ENCODE measurements around the gene CD86.

Gene CD86

GRCh38 chr3:122092460-122093165, 37.5 kb downstream of the CD86 start:
- no peaks in the 10 kb centered on the region for H3K36me3 ChIP-seq (ENCODE audit: control insufficient read depth in 2 of 2, insufficient read depth in 2 of 2, low read length in 2 of 2)
- H3K27ac ChIP-seq (ENCODE audit: low read length): no peak overlapping the region

DNA sequence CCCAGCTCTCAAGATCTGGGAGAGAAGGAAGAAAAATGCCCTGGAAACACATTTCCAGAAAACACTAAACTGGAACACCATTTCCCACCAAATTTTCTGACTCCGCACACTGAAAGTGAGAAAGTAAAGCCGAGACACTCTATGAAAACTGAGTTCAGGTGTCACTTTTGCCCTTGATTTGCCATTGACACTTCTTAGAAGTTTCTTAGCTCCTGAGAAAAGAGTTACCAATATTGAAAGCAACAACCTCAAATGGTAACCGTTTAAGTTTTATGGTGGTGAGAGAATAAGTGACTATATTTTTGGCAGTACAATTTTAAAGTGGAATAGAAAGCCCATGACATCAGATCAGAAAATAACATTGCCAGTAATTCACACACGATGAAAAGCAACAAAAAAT, 39.0 kb downstream of the CD86 start:
- no peaks in the 10 kb centered on the region for H3K4me1 ChIP-seq (ENCODE audit: control insufficient read depth, insufficient read depth, low read length)
- no peak overlapping the region for H3K9ac ChIP-seq (ENCODE audit: low read length in 2 of 2)
- no peaks in the 10 kb centered on the region for H3K9me3 ChIP-seq (ENCODE audit: control insufficient read depth in 2 of 2, low read length in 2 of 2)
- H3K27me3 ChIP-seq (ENCODE audit: control insufficient read depth in 1 of 2, insufficient read depth in 2 of 2, low read length in 2 of 2): peaks cover under 1 to 3% of the 10 kb centered on the region in 2 donors
- no peak overlapping the region for H3K4me3 ChIP-seq (ENCODE audit: low read length in 2 of 2)
- no peaks in the 10 kb centered on the region for H3K36me3 ChIP-seq (ENCODE audit: control insufficient read depth in 2 of 2, insufficient read depth in 2 of 2, low read length in 2 of 2)
- no peak overlapping the region for H3K27ac ChIP-seq (ENCODE audit: low read length)

More at GRCh38 chr3:122092460-122093165, 37.5 kb downstream of the CD86 start:
- Histone ChIP-seq H3K27me3 (ENCODE audit: control insufficient read depth in 1 of 2, insufficient read depth in 2 of 2, low read length in 2 of 2) (peaks cover 0 to under 1% of the 10 kb centered on the region in 2 donors), H3K9me3 (ENCODE audit: control insufficient read depth in 2 of 2, low read length in 2 of 2) (no peaks in the 10 kb centered on the region), H3K4me1 (ENCODE audit: control insufficient read depth, insufficient read depth, low read length) (no peaks in the 10 kb centered on the region), H3K4me3 (ENCODE audit: low read length in 2 of 2) (no peak overlapping the region), H3K9ac (ENCODE audit: low read length in 2 of 2) (no peak overlapping the region)

DNA sequence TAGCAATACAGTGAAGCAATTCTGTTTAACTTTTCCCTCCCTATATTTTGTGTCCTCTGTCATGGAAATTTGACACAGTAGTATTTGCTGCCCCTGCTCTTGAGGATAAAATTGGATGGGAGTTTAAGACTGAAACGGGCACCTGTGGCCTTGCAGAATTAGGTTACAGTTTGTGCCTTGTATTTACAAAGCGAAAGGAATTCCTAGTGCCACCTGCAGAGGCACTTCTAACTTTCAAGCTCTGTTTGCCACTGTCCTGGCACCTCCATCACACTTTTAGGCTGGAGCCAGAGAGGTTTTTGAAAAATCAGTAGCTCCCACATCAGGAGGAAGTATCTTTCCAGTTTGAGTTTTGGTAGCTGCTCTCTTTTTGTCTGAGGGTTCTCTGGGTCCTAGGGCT, 39.5 kb downstream of the CD86 start:
- H3K4me1 ChIP-seq (ENCODE audit: control insufficient read depth, insufficient read depth, low read length): no peaks in the 10 kb centered on the region
- no peaks in the 10 kb centered on the region for H3K36me3 ChIP-seq (ENCODE audit: control insufficient read depth in 2 of 2, insufficient read depth in 2 of 2, low read length in 2 of 2)
- H3K27ac ChIP-seq (ENCODE audit: low read length): no peak overlapping the region
- no peaks in the 10 kb centered on the region for H3K9me3 ChIP-seq (ENCODE audit: control insufficient read depth in 2 of 2, low read length in 2 of 2)
- peaks cover 2 to 3% of the 10 kb centered on the region in 2 donors for H3K27me3 ChIP-seq (ENCODE audit: control insufficient read depth in 1 of 2, insufficient read depth in 2 of 2, low read length in 2 of 2)
- H3K9ac ChIP-seq (ENCODE audit: low read length in 2 of 2): no peak overlapping the region
- H3K4me3 ChIP-seq (ENCODE audit: low read length in 2 of 2): no peak overlapping the region

DNA sequence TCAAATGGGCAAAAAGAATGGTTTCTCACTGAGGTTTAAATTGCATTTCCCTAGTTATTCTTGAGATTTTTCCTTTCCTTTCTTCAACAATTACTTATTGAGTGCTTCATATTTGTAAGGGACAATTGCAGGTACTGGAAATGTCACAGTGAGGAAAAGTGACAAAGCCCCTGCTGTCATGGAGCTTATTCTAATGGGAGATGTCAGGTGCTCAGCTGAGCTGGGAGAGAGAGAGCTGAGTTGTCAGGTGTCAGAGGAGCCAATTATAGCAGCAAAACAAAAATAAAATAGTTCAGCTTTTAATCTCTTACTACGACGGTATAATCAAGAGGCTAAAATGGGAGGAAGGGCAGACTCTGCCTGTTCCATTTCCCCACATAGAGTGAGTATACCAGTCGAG, 42.0 kb downstream of the CD86 start:
- Histone ChIP-seq H3K4me3 (ENCODE audit: low read length in 2 of 2) (no peak overlapping the region), H3K9me3 (ENCODE audit: control insufficient read depth in 2 of 2, low read length in 2 of 2) (no peaks in the 10 kb centered on the region), H3K9ac (ENCODE audit: low read length in 2 of 2) (no peak overlapping the region), H3K27me3 (ENCODE audit: control insufficient read depth in 1 of 2, insufficient read depth in 2 of 2, low read length in 2 of 2) (peaks cover 2 to 3% of the 10 kb centered on the region in 2 donors), H3K36me3 (ENCODE audit: control insufficient read depth in 2 of 2, insufficient read depth in 2 of 2, low read length in 2 of 2) (no peaks in the 10 kb centered on the region), H3K4me1 (ENCODE audit: control insufficient read depth, insufficient read depth, low read length) (no peaks in the 10 kb centered on the region), H3K27ac (ENCODE audit: low read length) (no peak overlapping the region)

- H3K9ac ChIP-seq (ENCODE audit: low read length in 2 of 2): no peak overlapping the region
- no peaks in the 10 kb centered on the region for H3K9me3 ChIP-seq (ENCODE audit: control insufficient read depth in 2 of 2, low read length in 2 of 2)
- H3K36me3 ChIP-seq (ENCODE audit: control insufficient read depth in 2 of 2, insufficient read depth in 2 of 2, low read length in 2 of 2): no peaks in the 10 kb centered on the region
- H3K27ac ChIP-seq (ENCODE audit: low read length): no peak overlapping the region
- H3K4me1 ChIP-seq (ENCODE audit: control insufficient read depth, insufficient read depth, low read length): no peaks in the 10 kb centered on the region
- no peak overlapping the region for H3K4me3 ChIP-seq (ENCODE audit: low read length in 2 of 2)
- peaks cover 2 to 3% of the 10 kb centered on the region in 2 donors for H3K27me3 ChIP-seq (ENCODE audit: control insufficient read depth in 1 of 2, insufficient read depth in 2 of 2, low read length in 2 of 2)
Observed at GRCh38 chr3:122098611-122099010, 43.4 kb downstream of the CD86 start.

GRCh38 chr3:122099255-122099654, 44.1 kb downstream of the CD86 start:
- H3K27ac ChIP-seq (ENCODE audit: low read length): no peak overlapping the region
- no peaks in the 10 kb centered on the region for H3K36me3 ChIP-seq (ENCODE audit: control insufficient read depth in 2 of 2, insufficient read depth in 2 of 2, low read length in 2 of 2)
- no peak overlapping the region for H3K9ac ChIP-seq (ENCODE audit: low read length in 2 of 2)
- H3K9me3 ChIP-seq (ENCODE audit: control insufficient read depth in 2 of 2, low read length in 2 of 2): no peaks in the 10 kb centered on the region
- peaks cover 2 to 3% of the 10 kb centered on the region in 2 donors for H3K27me3 ChIP-seq (ENCODE audit: control insufficient read depth in 1 of 2, insufficient read depth in 2 of 2, low read length in 2 of 2)
- H3K4me3 ChIP-seq (ENCODE audit: low read length in 2 of 2): no peak overlapping the region
- no peaks in the 10 kb centered on the region for H3K4me1 ChIP-seq (ENCODE audit: control insufficient read depth, insufficient read depth, low read length)

- no peaks in the 10 kb centered on the region for H3K9me3 ChIP-seq (ENCODE audit: control insufficient read depth in 2 of 2, low read length in 2 of 2)
- H3K27me3 ChIP-seq (ENCODE audit: control insufficient read depth in 1 of 2, insufficient read depth in 2 of 2, low read length in 2 of 2): peaks cover 2 to 3% of the 10 kb centered on the region in 2 donors
- H3K4me3 ChIP-seq (ENCODE audit: low read length in 2 of 2): no peak overlapping the region
- no peaks in the 10 kb centered on the region for H3K36me3 ChIP-seq (ENCODE audit: control insufficient read depth in 2 of 2, insufficient read depth in 2 of 2, low read length in 2 of 2)
- no peak overlapping the region for H3K9ac ChIP-seq (ENCODE audit: low read length in 2 of 2)
- H3K4me1 ChIP-seq (ENCODE audit: control insufficient read depth, insufficient read depth, low read length): no peaks in the 10 kb centered on the region
- no peak overlapping the region for H3K27ac ChIP-seq (ENCODE audit: low read length)
Observed at GRCh38 chr3:122100083-122100482, 44.9 kb downstream of the CD86 start.

GRCh38 chr3:122100591-122101463, 45.7 kb downstream of the CD86 start:
- H3K4me1 ChIP-seq (ENCODE audit: control insufficient read depth, insufficient read depth, low read length): no peaks in the 10 kb centered on the region
- no peak overlapping the region for H3K27ac ChIP-seq (ENCODE audit: low read length)
- no peak overlapping the region for H3K9ac ChIP-seq (ENCODE audit: low read length in 2 of 2)
- H3K36me3 ChIP-seq (ENCODE audit: control insufficient read depth in 2 of 2, insufficient read depth in 2 of 2, low read length in 2 of 2): no peaks in the 10 kb centered on the region
- peaks cover 2 to 3% of the 10 kb centered on the region in 2 donors for H3K27me3 ChIP-seq (ENCODE audit: control insufficient read depth in 1 of 2, insufficient read depth in 2 of 2, low read length in 2 of 2)
- H3K9me3 ChIP-seq (ENCODE audit: control insufficient read depth in 2 of 2, low read length in 2 of 2): no peaks in the 10 kb centered on the region
- H3K4me3 ChIP-seq (ENCODE audit: low read length in 2 of 2): no peak overlapping the region

- H3K4me3 ChIP-seq (ENCODE audit: low read length in 2 of 2): no peak overlapping the region
- H3K9me3 ChIP-seq (ENCODE audit: control insufficient read depth in 2 of 2, low read length in 2 of 2): no peaks in the 10 kb centered on the region
- H3K36me3 ChIP-seq (ENCODE audit: control insufficient read depth in 2 of 2, insufficient read depth in 2 of 2, low read length in 2 of 2): no peaks in the 10 kb centered on the region
- H3K27me3 ChIP-seq (ENCODE audit: control insufficient read depth in 1 of 2, insufficient read depth in 2 of 2, low read length in 2 of 2): peaks cover 2 to 3% of the 10 kb centered on the region in 2 donors
- no peaks in the 10 kb centered on the region for H3K4me1 ChIP-seq (ENCODE audit: control insufficient read depth, insufficient read depth, low read length)
- H3K9ac ChIP-seq (ENCODE audit: low read length in 2 of 2): no peak overlapping the region
- no peak overlapping the region for H3K27ac ChIP-seq (ENCODE audit: low read length)
Observed at GRCh38 chr3:122101646-122102045, 46.5 kb downstream of the CD86 start.

GRCh38 chr3:122102191-122102935, 47.2 kb downstream of the CD86 start:
- Histone ChIP-seq H3K9ac (ENCODE audit: low read length in 2 of 2) (no peak overlapping the region), H3K9me3 (ENCODE audit: control insufficient read depth in 2 of 2, low read length in 2 of 2) (no peaks in the 10 kb centered on the region), H3K36me3 (ENCODE audit: control insufficient read depth in 2 of 2, insufficient read depth in 2 of 2, low read length in 2 of 2) (no peaks in the 10 kb centered on the region), H3K4me1 (ENCODE audit: control insufficient read depth, insufficient read depth, low read length) (no peaks in the 10 kb centered on the region), H3K27me3 (ENCODE audit: control insufficient read depth in 1 of 2, insufficient read depth in 2 of 2, low read length in 2 of 2) (peaks cover 2 to 3% of the 10 kb centered on the region in 2 donors), H3K4me3 (ENCODE audit: low read length in 2 of 2) (no peak overlapping the region), H3K27ac (ENCODE audit: low read length) (no peak overlapping the region)
